Activated naive CD4-positive, alpha-beta T cell treated with anti-CD3 and anti-CD28 coated beads, Interleukin-2, amount 50 U/mL, for 72 hours (primary cell): ENCODE data around the gene SLC26A3. TPM values are rescaled to one million over a fixed set of nuclear protein-coding genes. Genes with fewer than 3 reads are reported as not detected.
A peak's percentile ranks its signal among the peaks of the same experiment; 100 is the strongest.

Experiments used
- ATAC-seq, 2 donors: fragments of 150-1000 bp; cut with Tn5 transposase; 2 replicates each; pipeline ENCODE4 v1.10.0; 2021; ENCODE audit warnings: mild to moderate bottlenecking in 2 of 2, moderate library complexity in 2 of 2
- DNase-seq, 2 donors: peaks; one replicate each; pipeline ENCODE4 v3.0.0; 2021 to 2022; ENCODE audit warnings: low spot score in 2 of 2
- H3K27ac Mint-ChIP-seq, 2 donors: one replicate each; pipeline ENCODE4 v1.8.0; 2022; ENCODE audit warnings: mild to moderate bottlenecking in 2 of 2, mixed read lengths in 2 of 2
- H3K36me3 Mint-ChIP-seq, 2 donors: one replicate each; pipeline ENCODE4 v1.8.0; 2022; ENCODE audit warnings: mixed read lengths in 2 of 2
- H3K9me3 Mint-ChIP-seq, 2 donors: one replicate each; pipeline ENCODE4 v1.8.0; 2022; ENCODE audit warnings: mixed read lengths in 2 of 2
- total RNA-seq, 2 donors: library from RNA; stranded (reverse); gene quantifications; one replicate each; pipeline ENCODE4 v1.2.3, GENCODE V29; 2022

Gene SLC26A3
- total RNA-seq, 2 donors from 2014 or later, result not detected

DNA sequence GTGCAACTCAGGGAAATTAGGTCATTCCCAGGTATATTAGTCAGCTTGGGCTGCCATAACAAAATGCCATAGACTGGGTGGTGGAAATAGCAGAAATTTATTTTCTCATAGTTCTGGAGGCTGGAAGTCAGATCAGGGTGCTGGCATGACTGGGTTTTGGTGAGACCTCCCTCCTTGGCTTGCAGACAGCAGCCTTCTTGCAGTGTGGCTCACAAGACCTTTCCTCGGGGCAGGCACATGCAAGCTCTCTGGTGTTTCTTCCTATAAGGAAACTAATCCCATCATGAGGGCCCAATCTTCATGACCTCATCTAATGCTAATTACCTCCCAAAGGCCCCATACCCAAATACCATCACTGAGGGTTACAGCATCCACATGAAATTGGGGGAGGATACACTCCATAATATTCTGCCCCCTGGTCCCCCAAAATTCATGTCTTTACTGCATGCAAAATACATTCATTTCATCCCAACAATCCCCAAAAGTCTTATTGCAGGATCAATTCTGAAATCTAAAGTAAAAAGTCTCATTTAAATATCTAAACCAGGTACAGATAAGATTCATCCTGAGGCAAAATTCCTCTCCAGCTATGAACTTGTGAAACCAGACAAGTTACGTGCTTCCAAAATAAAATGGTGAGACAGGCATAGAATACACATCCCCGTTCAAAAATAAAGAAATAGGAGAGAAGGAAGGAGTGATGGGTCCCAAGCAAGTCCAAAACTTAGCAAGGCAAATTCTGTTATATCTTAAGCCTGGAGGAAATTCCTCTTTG is 76.5 kb downstream of the SLC26A3 start:
- ATAC-seq (no peak), DNase-seq (no peak)
- H3K27ac Mint-ChIP-seq, result no peak overlapping the region
- no peaks in the 10 kb centered on the region for H3K36me3 Mint-ChIP-seq
- H3K9me3 Mint-ChIP-seq, result no peaks in the 10 kb centered on the region

DNA sequence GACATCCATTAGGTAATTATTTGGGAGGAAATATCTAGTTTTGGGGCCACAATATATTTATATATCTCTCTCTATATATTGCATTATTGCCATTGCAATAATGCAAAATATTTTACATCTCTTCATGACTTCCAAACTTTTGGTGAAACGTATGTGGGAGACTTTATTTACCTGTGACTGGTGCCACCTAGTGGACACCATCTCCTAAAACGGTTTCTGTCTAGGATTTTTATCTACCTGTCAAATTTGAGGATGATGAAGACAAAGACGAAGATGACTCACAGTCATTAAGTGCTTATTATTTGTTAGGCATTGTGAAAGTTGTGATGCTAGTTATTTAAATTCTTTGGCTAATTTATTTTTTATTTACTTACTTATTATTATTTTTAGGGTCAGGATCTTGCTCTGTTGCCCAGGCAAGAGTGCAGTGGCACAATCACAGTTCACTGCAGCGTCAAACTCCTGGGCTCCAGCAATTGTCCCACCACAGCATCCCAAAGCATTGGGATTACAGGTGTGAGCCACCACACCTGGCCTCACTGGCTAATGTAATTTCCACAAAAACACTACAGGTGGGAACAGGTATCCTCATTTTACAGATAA is 77.8 kb downstream of the SLC26A3 start:
- Mint-ChIP-seq H3K9me3 (no peaks in the 10 kb centered on the region), H3K36me3 (no peaks in the 10 kb centered on the region), H3K27ac (no peak overlapping the region)
- ATAC-seq (peak in 1 of 2 donors; percentile 37), DNase-seq (peak in 1 of 2 donors; percentile 51)

DNA sequence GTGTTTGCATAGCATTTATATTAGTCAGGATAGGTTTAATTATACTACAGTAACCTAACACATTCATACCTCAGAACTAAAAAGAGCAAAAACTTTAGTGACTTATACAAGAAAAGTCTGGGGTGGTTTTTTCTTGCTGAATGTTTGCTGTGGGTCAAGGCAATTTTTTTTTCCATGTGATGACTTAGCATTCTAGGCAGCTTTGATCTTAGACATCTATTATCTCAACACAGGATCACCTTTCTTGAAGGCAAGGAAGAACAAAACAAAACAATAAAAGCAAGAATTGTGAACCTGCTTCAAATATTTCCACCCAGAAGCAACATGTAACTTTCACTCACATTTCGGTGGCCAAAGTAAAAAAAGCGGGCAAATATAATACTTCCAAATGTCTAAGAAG is 79.8 kb downstream of the SLC26A3 start:
- DNase-seq, result no peak
- no peak for ATAC-seq
- Mint-ChIP-seq H3K27ac (no peak overlapping the region), H3K9me3 (no peaks in the 10 kb centered on the region), H3K36me3 (no peaks in the 10 kb centered on the region)

DNA sequence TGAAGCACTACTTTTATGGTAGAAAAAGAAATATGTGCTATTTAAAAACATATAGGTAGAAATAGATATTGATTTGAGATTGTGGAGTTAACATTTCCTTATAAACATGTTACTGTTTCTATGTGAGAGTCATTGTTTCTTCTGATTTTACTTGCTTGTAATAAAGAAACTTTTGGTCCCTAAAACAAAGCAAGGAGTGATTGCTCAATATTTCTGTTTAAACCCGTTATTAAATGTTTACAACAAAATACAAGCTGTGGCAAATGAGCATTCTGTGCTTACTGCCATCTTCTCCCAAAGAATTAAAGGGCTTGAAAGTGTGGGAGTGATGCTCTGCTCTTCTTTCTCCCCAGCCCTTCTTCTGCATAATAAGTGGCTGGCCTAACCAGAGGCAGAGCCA is 81.7 kb downstream of the SLC26A3 start:
- DNase-seq, result no peak
- H3K9me3 Mint-ChIP-seq, result no peaks in the 10 kb centered on the region
- ATAC-seq, result no peak
- no peak overlapping the region for H3K27ac Mint-ChIP-seq
- no peaks in the 10 kb centered on the region for H3K36me3 Mint-ChIP-seq

DNA sequence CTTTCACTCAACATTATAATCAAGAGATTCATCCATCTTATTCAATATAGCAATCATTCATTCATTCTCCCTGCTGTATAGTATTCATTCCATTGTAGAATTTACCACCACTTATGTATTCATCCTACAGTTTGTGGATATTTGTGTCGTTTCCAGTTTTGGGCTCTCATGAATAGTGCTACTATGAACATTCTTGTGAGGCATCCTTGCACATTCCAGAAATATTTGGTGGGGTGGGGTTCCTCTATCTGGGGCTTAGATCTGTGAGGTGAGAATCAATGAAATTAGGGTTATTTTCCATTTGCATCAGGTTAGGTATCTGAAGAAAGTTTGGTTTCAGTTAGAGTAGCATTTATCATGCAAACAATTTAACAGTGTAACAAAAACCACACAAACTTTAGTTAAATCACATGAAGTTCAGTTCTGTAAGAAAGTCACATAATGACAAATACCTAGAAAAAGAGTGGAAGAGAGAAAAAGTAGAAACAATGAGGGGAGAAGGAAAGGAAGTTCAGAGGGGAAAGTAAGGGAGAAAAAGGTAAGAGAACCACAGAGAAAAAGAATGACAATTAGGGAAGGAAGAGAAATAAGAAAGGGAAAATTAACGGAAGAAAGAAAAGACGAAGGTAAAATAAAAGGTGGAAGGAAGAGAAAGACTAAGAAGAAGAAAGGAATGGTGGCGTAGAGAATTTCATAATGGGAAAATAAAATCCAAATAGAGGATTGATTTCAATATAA is 84.4 kb downstream of the SLC26A3 start:
- no peak overlapping the region for H3K27ac Mint-ChIP-seq
- H3K36me3 Mint-ChIP-seq, result no peaks in the 10 kb centered on the region

DNA sequence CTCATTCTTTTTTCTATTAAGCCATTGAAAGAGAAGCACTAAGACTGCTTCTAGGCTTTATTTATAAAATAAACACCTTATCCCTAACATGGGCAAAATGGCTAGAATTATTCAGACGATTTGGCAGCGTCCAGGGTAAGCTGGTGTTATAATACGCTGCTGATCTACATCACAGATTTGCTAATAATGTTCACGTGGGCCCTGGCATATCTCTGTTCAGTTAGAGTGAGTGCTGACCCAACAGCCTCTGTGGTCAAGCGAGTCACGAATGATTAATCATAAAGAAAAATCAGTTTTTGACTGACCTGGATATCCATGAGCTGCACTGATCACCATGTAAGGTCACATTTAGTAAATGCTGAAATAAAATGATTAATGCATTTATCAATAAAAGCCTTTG is 87.5 kb downstream of the SLC26A3 start:
- no peak overlapping the region for H3K27ac Mint-ChIP-seq
- H3K36me3 Mint-ChIP-seq, result no peaks in the 10 kb centered on the region
- ATAC-seq (no peak), DNase-seq (no peak)
- H3K9me3 Mint-ChIP-seq, result no peaks in the 10 kb centered on the region

More for the DNA sequence above, 84.4 kb downstream of the SLC26A3 start:
- no peak for ATAC-seq
- DNase-seq, result no peak
- no peaks in the 10 kb centered on the region for H3K9me3 Mint-ChIP-seq

Other genes starting within 250 kb of the SLC26A3 start
- gene COG5, start 239.3 kb downstream of the SLC26A3 start, total RNA-seq, result 10 to 100 TPM; 30.9 to 49.2 TPM
- gene DUS4L, start 239.3 kb downstream of the SLC26A3 start, total RNA-seq, result 10 to 100 TPM in 1 of 2 donors, 1 to 10 TPM in 1; 8.9 to 11.7 TPM
- 10 to 100 TPM; 19.5 to 23.3 TPM for gene BCAP29, start 223.0 kb downstream of the SLC26A3 start, total RNA-seq
- 1 to 10 TPM; 1.1 to 2.5 TPM for gene SLC26A4, start 142.4 kb downstream of the SLC26A3 start, total RNA-seq
- 10 to 100 TPM; 36.8 to 48.9 TPM for gene CBLL1, start 59.1 kb downstream of the SLC26A3 start, total RNA-seq
- gene DLD, start 88.0 kb upstream of the SLC26A3 start, total RNA-seq, result 10 to 100 TPM; 82.8 to 96.5 TPM
- gene LAMB1, start 199.9 kb upstream of the SLC26A3 start, total RNA-seq, result under 1 TPM in 1 of 2 donors, not detected in 1; 0.27 TPM